LHCN-M2 (cell line): ENCODE measurements around the gene BPGM. TPM values are rescaled to one million over a fixed set of nuclear protein-coding genes. Genes with fewer than 3 reads are reported as not detected.

Experiments used
- DNase-seq: peaks from one replicate; pipeline ENCODE4 v3.0.0-alpha.2; 2012; ENCODE audit warnings: low read depth
- total RNA-seq: library from RNA; depleted of rRNA; stranded (reverse); fragments of >200 nt; gene quantifications from 2 replicates; pipeline ENCODE4 v1.2.3, GENCODE V29; 2014; rRNA removed

The BPGM gene
- total RNA-seq, 1 experiment from 2014 or later = 32.2 TPM

- no peak for DNase-seq
These were observed 71.7 kb downstream of the BPGM start for GRCh38 chr7:134718211-134718875.

DNA sequence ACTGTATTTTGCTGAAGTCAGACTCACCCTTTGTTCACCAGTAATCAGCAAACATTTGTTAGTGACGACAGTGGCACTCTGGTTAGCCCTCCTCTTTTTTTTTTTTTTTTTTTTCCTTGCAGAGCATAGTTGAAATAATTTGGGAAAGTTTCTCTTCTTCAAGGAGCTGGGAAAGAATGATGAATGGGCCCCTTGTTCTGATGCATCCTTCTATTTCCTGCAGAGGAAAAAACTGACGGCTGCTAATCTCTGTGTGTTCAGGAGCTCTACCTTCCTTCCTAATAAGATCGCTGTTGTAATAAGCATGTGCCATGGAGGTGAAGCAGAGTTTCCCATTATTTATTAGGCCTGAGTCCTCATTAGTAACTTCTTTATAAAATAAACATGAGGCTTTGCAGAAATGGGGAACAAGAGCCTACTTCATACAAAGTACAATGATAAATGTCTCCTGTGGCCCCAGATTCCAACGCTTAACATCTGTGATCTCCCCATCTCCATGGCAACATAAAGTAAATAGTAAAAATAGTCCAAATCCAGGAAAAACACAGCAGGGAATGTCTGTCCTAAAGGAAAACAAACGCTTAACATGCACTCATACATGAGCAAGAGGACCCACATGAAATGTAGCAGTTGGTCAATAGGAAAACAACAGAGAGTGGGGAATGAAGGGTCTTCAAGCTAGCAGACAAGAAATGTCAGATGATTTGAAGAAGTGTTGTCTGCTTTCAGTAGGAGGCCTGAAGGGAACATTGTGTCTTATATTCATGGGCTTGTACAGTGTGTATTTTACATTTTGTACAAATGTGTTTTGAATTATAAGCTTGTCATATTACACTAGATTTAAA is 73.7 kb downstream of the BPGM start:
- DNase-seq = peak; percentile 55

- DNase-seq = no peak
These were observed 74.5 kb downstream of the BPGM start for GRCh38 chr7:134721171-134721570.

DNA sequence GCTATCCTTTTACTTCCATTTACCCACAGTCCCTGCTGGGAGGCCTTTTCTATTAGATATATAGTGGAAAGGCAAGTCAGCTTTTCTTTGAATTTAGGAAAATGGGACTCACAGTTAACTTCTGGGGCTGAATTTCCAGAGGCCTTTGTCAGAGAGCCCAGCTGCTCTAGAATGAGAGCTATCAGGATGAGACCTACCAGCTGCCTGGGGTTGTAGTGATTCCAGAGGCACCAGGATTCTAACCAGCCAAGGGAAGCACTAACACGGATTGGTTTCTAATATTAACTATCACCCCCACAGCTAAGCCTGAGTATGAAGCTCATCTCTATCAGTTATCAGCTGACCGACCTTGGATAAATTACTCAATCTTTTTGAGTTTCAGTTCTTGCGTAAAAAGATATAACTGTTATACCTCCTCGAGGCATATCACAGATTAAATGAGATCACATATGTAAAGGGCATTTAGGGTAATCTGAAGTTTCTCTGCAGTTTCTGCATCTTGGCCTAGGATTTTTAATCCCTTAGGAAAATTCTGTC is 76.2 kb downstream of the BPGM start:
- no peak for DNase-seq

DNA sequence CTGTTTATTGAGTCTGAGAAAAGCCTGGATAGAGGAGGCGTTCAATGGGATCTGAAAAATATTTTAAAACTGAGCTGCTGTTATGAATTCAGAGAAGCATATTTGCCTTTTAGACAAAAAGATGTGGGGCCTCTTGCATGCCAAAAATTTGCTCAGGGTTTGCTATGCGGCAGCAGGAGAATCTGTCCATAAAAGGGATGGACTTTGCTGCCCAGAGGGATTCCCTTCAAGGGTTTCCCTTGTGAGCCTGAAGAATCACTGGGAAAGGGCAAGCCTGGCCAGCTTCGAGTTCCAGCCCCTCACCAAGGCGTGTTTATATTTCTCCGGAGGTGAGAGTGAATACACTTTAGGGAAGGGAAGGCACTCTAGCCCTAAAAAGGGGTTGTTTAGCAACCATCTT is 77.2 kb downstream of the BPGM start:
- no peak for DNase-seq

DNA sequence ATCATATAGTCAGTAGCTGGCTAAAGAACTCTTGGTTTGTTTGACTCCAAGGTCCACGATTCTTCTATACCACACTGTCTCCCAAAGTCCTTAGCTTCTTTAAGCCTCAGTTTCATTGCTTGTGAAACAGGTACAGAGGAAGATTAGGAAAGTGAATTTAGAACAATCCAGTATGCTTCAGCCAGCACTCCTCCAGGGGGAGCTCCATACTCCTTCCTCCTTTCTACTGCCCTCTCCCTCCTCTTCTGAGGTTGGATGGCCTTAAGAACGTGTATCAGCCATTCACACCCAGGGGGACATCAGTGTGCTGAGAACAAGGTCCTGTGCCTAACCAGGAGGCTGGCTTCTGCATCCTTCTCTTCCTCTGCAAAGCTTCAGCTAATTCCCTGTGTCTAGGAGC is 78.0 kb downstream of the BPGM start:
- DNase-seq = peak; percentile 59

- DNase-seq = peak; percentile 72
These were observed 79.9 kb downstream of the BPGM start for GRCh38 chr7:134726581-134726980.

DNA sequence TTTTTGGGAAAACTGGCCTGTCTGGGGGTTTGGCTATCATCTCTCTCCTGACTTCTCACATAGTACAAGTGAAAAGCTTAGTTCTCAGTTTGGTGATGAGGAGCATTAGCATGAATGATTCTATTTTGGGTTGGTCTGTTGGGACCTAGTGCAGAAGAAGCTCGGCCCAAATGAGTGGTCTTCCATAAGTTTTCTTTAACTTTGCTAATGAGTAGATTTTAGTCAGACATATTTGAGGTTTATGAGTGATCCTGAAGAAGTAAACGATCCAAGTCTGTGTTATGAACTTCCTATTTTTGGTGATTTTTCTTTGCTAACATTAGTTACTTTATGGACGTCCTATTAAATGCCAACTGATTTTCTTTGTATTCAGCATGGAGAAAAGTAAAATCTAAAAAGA is 81.1 kb downstream of the BPGM start:
- DNase-seq = peak; percentile 25

Other genes starting within 250 kb of the BPGM start
- 126 and 146 TPM in 2 replicates for gene AKR1B1, start 187.8 kb upstream of the BPGM start, total RNA-seq
- 0.58 and 1.5 TPM in 2 replicates for gene AKR1B10, start 119.3 kb upstream of the BPGM start, total RNA-seq
- gene AKR1B15, start 97.7 kb upstream of the BPGM start, total RNA-seq = 0.06 TPM in 1 of 2 replicates, not detected in the other
- gene CALD1, start 132.8 kb downstream of the BPGM start, total RNA-seq = 188 and 230 TPM in 2 replicates